Neural cell (in vitro differentiated cells): ENCODE measurements around the gene ZC3H11A. TPM values are rescaled to one million over a fixed set of nuclear protein-coding genes. Genes with fewer than 3 reads are reported as not detected.

Experiments
- H2AFZ ChIP-seq: fragments of 200-600, 300-800 bp; sonication (generic), shearing (Covaris generic); 2 replicates; pipeline ENCODE4 v1.6.0; 2014; ENCODE audit warnings: low read depth, mild to moderate bottlenecking, antibody characterized with exemption, low read length, moderate library complexity
- H3F3A ChIP-seq: fragments of 200-600 bp; shearing (Covaris generic); 2 replicates; pipeline ENCODE4 v1.6.1; 2016; ENCODE audit warnings: mild to moderate bottlenecking, moderate library complexity, mixed read lengths, antibody characterized with exemption, low read length; ENCODE audit not compliant: insufficient read depth, poor library complexity, severe bottlenecking
- H3K27ac ChIP-seq: fragments of 200-600, 300-800 bp; sonication (generic), shearing (Covaris generic); 2 replicates; pipeline ENCODE4 v1.5.1; 2014; ENCODE audit warnings: mild to moderate bottlenecking, low read length, moderate library complexity
- H3K27me3 ChIP-seq: fragments of 300-800, 200-600 bp; sonication (generic), shearing (Covaris generic); 2 replicates; pipeline ENCODE4 v1.6.0; 2014; ENCODE audit warnings: mild to moderate bottlenecking, low read depth, low read length, moderate library complexity; ENCODE audit not compliant: insufficient read depth
- H3K36me3 ChIP-seq: fragments of 300-800, 200-600 bp; sonication (generic), shearing (Covaris generic); 2 replicates; pipeline ENCODE4 v1.5.1; 2014; ENCODE audit warnings: mild to moderate bottlenecking, antibody characterized with exemption, low read length, moderate library complexity; ENCODE audit not compliant: insufficient read depth
- H3K4me2 ChIP-seq: fragments of 300-800, 200-600 bp; sonication (generic), shearing (Covaris generic); 2 replicates; pipeline ENCODE4 v1.6.0; 2014; ENCODE audit warnings: mild to moderate bottlenecking, low read length
- H3K4me3 ChIP-seq: fragments of 300-800, 200-600 bp; sonication (generic), shearing (Covaris generic); 2 replicates; pipeline ENCODE4 v1.5.1; 2014; ENCODE audit warnings: mild to moderate bottlenecking, low read length, moderate library complexity
- H3K79me2 ChIP-seq: fragments of 200-600 bp; shearing (Covaris generic); replicated peaks from 2 replicates; pipeline ENCODE4 v1.6.0; 2014; ENCODE audit warnings: mild to moderate bottlenecking, low read length, moderate library complexity; ENCODE audit not compliant: insufficient read depth
- H3K9ac ChIP-seq: fragments of 300-800, 200-600 bp; sonication (generic), shearing (Covaris generic); 2 replicates; pipeline ENCODE4 v1.6.1; 2016; ENCODE audit warnings: mild to moderate bottlenecking, low read length, mixed read lengths
- H3K9me2 ChIP-seq: fragments of 200-600 bp; shearing (Covaris generic); 2 replicates; pipeline ENCODE4 v1.6.1; 2016; ENCODE audit warnings: mild to moderate bottlenecking, low read length, mixed read lengths; ENCODE audit not compliant: insufficient read depth
- H3K9me3 ChIP-seq: fragments of 200-600, 300-800 bp; sonication (generic), shearing (Covaris generic); 2 replicates; pipeline ENCODE4 v1.6.1; 2016; ENCODE audit warnings: mild to moderate bottlenecking, mixed run types, low read length, moderate library complexity, mixed read lengths
- H4K20me1 ChIP-seq: fragments of 200-600 bp; shearing (Covaris generic); 2 replicates; pipeline ENCODE4 v1.6.1; 2016; ENCODE audit warnings: mild to moderate bottlenecking, mixed run types; ENCODE audit not compliant: insufficient read depth
- CTCF ChIP-seq: fragments of 450-650 bp; IDR thresholded peaks from 2 replicates; pipeline ENCODE4 v1.5.1; 2014; ENCODE audit warnings: antibody characterized with exemption, mild to moderate bottlenecking, moderate library complexity; ENCODE audit not compliant: poor library complexity, severe bottlenecking
- EP300 ChIP-seq: fragments of 450-650 bp; conservative IDR thresholded peaks from 2 replicates; pipeline ENCODE4 v1.6.1; 2014; ENCODE audit warnings: antibody characterized with exemption, mild to moderate bottlenecking, moderate library complexity; ENCODE audit not compliant: poor library complexity, severe bottlenecking
- EZH2 ChIP-seq: fragments of 200-600, 300-800 bp; shearing (Covaris generic), sonication (generic); IDR thresholded peaks from 2 replicates; pipeline ENCODE4 v1.6.1; 2014; ENCODE audit warnings: antibody characterized with exemption, low read length, borderline replicate concordance, mild to moderate bottlenecking; ENCODE audit not compliant: insufficient read depth, poor library complexity, severe bottlenecking
- MXI1 ChIP-seq: fragments of 450-650 bp; conservative IDR thresholded peaks from 2 replicates; pipeline ENCODE4 v1.6.1; 2014; ENCODE audit warnings: antibody characterized with exemption, mild to moderate bottlenecking; ENCODE audit not compliant: poor library complexity, severe bottlenecking
- POLR2AphosphoS5 ChIP-seq: IDR thresholded peaks from 2 replicates; pipeline ENCODE4 v1.6.1; 2012
- RAD21 ChIP-seq: fragments of 450-650 bp; conservative IDR thresholded peaks from 2 replicates; pipeline ENCODE4 v1.6.1; 2014; ENCODE audit warnings: antibody characterized with exemption, mild to moderate bottlenecking, moderate library complexity
- REST ChIP-seq: IDR thresholded peaks from 2 replicates; pipeline ENCODE4 v1.6.1; 2012; ENCODE audit warnings: borderline replicate concordance
- SMC3 ChIP-seq: fragments of 450-650 bp; conservative IDR thresholded peaks from 2 replicates; pipeline ENCODE4 v1.6.1; 2014; ENCODE audit warnings: antibody characterized with exemption, mild to moderate bottlenecking, moderate library complexity; ENCODE audit not compliant: poor library complexity
- TAF1 ChIP-seq: IDR thresholded peaks from 2 replicates; pipeline ENCODE4 v1.6.1; 2012; ENCODE audit warnings: low read depth
- polyA minus RNA-seq: library from RNA; depleted of rRNA, polyadenylated mRNA; stranded (reverse); fragments of >200 nt; gene quantifications from 2 replicates; pipeline ENCODE4 v1.2.3, GENCODE V29; 2014
- polyA plus RNA-seq: library from polyadenylated mRNA; depleted of rRNA; stranded (reverse); fragments of >200 nt; gene quantifications from 2 replicates; pipeline ENCODE4 v1.2.3, GENCODE V29; 2014

The ZC3H11A gene
- polyA plus RNA-seq (186 and 210 TPM in 2 replicates), polyA minus RNA-seq (135 and 151 TPM in 2 replicates)

- Histone ChIP-seq H3K4me2 (peak within 1 kb of the TSS; percentile 79), H3K27me3 (no peaks in the 10 kb centered on the region), H3K9me3 (no peaks in the 10 kb centered on the region), H3K36me3 (peaks cover 26% of the 10 kb centered on the region), H2AFZ (peak within 1 kb of the TSS; percentile 89), H3K4me3 (peak within 1 kb of the TSS; percentile 72), H3K79me2 (peaks cover 46% of the 10 kb centered on the region), H3K27ac (peak within 1 kb of the TSS; percentile 97), H4K20me1 (no peaks in the 10 kb centered on the region), H3K9me2 (no peaks in the 10 kb centered on the region), H3K9ac (peak within 1 kb of the TSS; percentile 91), H3F3A (no peaks in the 10 kb centered on the region)
- peak; percentile 39 for TF ChIP-seq MXI1
- TF ChIP-seq RAD21 = no peak
- peak; percentile 31 for TF ChIP-seq EP300
- no peak for TF ChIP-seq REST
- TF ChIP-seq TAF1 = peak; percentile 86
- peak; percentile 13 for TF ChIP-seq CTCF
- peak; percentile 78 for TF ChIP-seq POLR2AphosphoS5
- no peak for TF ChIP-seq EZH2
- no peak for TF ChIP-seq SMC3
These were observed at the start of gene ZC3H11A, which contains the start of gene ZBED6 for GRCh38 chr1:203795441-203796235. TSS of gene ZC3H11A (plus strand) at chr1:203795623. CDS start at chr1:203817071, 21,448 bp downstream. TSS of gene ZBED6 (plus strand) at chr1:203795623. CDS start at chr1:203797523, 1,900 bp downstream.

GRCh38 chr1:203746281-203746680, 49.1 kb upstream of the ZC3H11A start:
- H3K4me3 ChIP-seq = no peak overlapping the region
- H3K9me3 ChIP-seq = no peaks in the 10 kb centered on the region
- H3K4me2 ChIP-seq = no peak overlapping the region
- no peak overlapping the region for H3K9ac ChIP-seq
- no peaks in the 10 kb centered on the region for H3K36me3 ChIP-seq
- H3K9me2 ChIP-seq = no peaks in the 10 kb centered on the region
- no peaks in the 10 kb centered on the region for H3K27me3 ChIP-seq
- H3F3A ChIP-seq = no peaks in the 10 kb centered on the region
- no peaks in the 10 kb centered on the region for H3K79me2 ChIP-seq
- no peaks in the 10 kb centered on the region for H4K20me1 ChIP-seq
- no peak overlapping the region for H2AFZ ChIP-seq
- H3K27ac ChIP-seq = no peak overlapping the region
- TF ChIP-seq SMC3 (no peak), TAF1 (no peak), EP300 (no peak), EZH2 (no peak), REST (no peak)
